H1 (cell line): ENCODE measurements around the gene CHN2. TPM values are rescaled to one million over a fixed set of nuclear protein-coding genes. Genes with fewer than 3 reads are reported as not detected.

Experiments
- CTCF ChIA-PET: fragments of 300-600 bp; sonication (Branson Sonifier 250); formaldehyde crosslinking; loops from one replicate; lab custom pipeline; 2021; ENCODE audit not compliant: partially characterized antibody; lab: Charles Lee
- POLR2A ChIA-PET: fragments of 300-600 bp; sonication (Branson Sonifier 250); formaldehyde crosslinking; loops from one replicate; lab custom pipeline; 2021; ENCODE audit warnings: inconsistent platforms; ENCODE audit not compliant: partially characterized antibody; lab: Charles Lee
- DNase-seq, 2 experiments: peaks; one replicate each; pipeline versions ENCODE4 v3.0.0 to v3.0.0-alpha.2; 2010 to 2022; ENCODE audit warnings: low spot score in 2 of 2, low read depth in 1 of 2, mixed read lengths in 1 of 2
- FAIRE-seq: peaks from 2 replicates; lab custom pipeline; 2011; peaks lifted over from hg19 to GRCh38; lab: Jason Lieb, UNC
- H2AFZ ChIP-seq: 2 replicates; pipeline ENCODE4 v1.8.1; 2012; ENCODE audit warnings: low read length, inconsistent platforms
- H2AK5ac ChIP-seq: 2 replicates; pipeline ENCODE4 v1.6.1; 2013; ENCODE audit warnings: low read depth, low read length
- H2BK120ac ChIP-seq: replicated peaks from 2 replicates; pipeline ENCODE3; 2013; ENCODE audit warnings: low read depth, low read length, inconsistent platforms
- H2BK12ac ChIP-seq: 2 replicates; pipeline ENCODE4 v1.6.1; 2013; ENCODE audit warnings: low read depth, low read length
- H2BK15ac ChIP-seq: 2 replicates; pipeline ENCODE4 v1.6.1; 2013; ENCODE audit warnings: low read length
- H2BK20ac ChIP-seq: 2 replicates; pipeline ENCODE4 v1.6.1; 2013; ENCODE audit warnings: low read length
- H2BK5ac ChIP-seq: 2 replicates; pipeline ENCODE4 v1.6.1; 2013; ENCODE audit warnings: low read depth, low read length
- H3K14ac ChIP-seq: 2 replicates; pipeline ENCODE4 v1.6.1; 2013; ENCODE audit warnings: inconsistent platforms; ENCODE audit not compliant: insufficient read length
- H3K18ac ChIP-seq: 2 replicates; pipeline ENCODE4 v1.6.1; 2013; ENCODE audit warnings: low read length; ENCODE audit errors: extremely low read depth
- H3K23ac ChIP-seq: 2 replicates; pipeline ENCODE4 v1.6.1; 2013; ENCODE audit warnings: inconsistent platforms; ENCODE audit not compliant: insufficient read length
- H3K23me2 ChIP-seq: 2 replicates; pipeline ENCODE4 v1.6.1; 2013; ENCODE audit warnings: low read depth, low read length
- H3K27ac ChIP-seq: 2 replicates; pipeline ENCODE4 v1.6.1; 2011; ENCODE audit warnings: low read depth, low read length, inconsistent platforms
- H3K27me3 ChIP-seq, 4 experiments: replicated peaks in 1 of 4; 1 replicate in 1 of 4; 2 replicates in 3 of 4; pipeline versions ENCODE4 v1.6.1 to v1.8.1; 2011 to 2013; ENCODE audit warnings: low read length in 3 of 4, mild to moderate bottlenecking in 3 of 4, inconsistent platforms in 2 of 4, mixed read lengths in 2 of 4, moderate library complexity in 1 of 4; ENCODE audit not compliant: control insufficient read depth in 3 of 4, insufficient read depth in 3 of 4; ENCODE audit errors: extremely low read depth in 1 of 4
- H3K36me3 ChIP-seq, 4 experiments: 2 replicates each; pipeline versions ENCODE4 v1.6.1 to v1.8.1; 2011 to 2013; ENCODE audit warnings: mild to moderate bottlenecking in 4 of 4, low read length in 3 of 4, moderate library complexity in 2 of 4, control low read depth in 1 of 4, inconsistent platforms in 1 of 4; ENCODE audit not compliant: insufficient read depth in 4 of 4, control insufficient read depth in 2 of 4
- H3K4ac ChIP-seq: replicated peaks from 2 replicates; pipeline ENCODE3; 2013; ENCODE audit warnings: low read length, low read depth, mixed read lengths, inconsistent platforms; ENCODE audit not compliant: insufficient read length
- H3K4me1 ChIP-seq, 4 experiments: replicated peaks in 1 of 4; 1 replicate in 1 of 4; 2 replicates in 3 of 4; pipeline versions ENCODE4 v1.6.1 to v1.8.1; 2011 to 2013; ENCODE audit warnings: low read length in 3 of 4, inconsistent platforms in 2 of 4, mixed read lengths in 1 of 4; ENCODE audit not compliant: insufficient read depth in 4 of 4, control insufficient read depth in 3 of 4
- H3K4me2 ChIP-seq, 2 experiments: 2 replicates each; pipeline versions ENCODE4 v1.6.1 to v1.8.1; 2011 to 2013; ENCODE audit warnings: low read depth in 2 of 2, low read length in 2 of 2, control low read depth in 1 of 2, inconsistent platforms in 1 of 2, mild to moderate bottlenecking in 1 of 2; ENCODE audit not compliant: insufficient read depth in 1 of 2
- H3K4me3 ChIP-seq, 4 experiments: fragments of 200-600, 300-600 bp in 1 of 4; sonication (generic), shearing (Covaris generic), sonication (Bioruptor Twin) in 1 of 4; 2 replicates each; pipeline versions ENCODE4 v1.5.1 to v1.8.1; 2011 to 2016; ENCODE audit warnings: low read length in 4 of 4, low read depth in 3 of 4, control low read depth in 2 of 4, inconsistent platforms in 2 of 4, mild to moderate bottlenecking in 2 of 4, mixed read lengths in 1 of 4, moderate library complexity in 1 of 4; ENCODE audit not compliant: insufficient read depth in 2 of 4; ENCODE audit errors: extremely low read depth in 1 of 4
- H3K56ac ChIP-seq: replicated peaks from 2 replicates; pipeline ENCODE3; 2013; ENCODE audit warnings: low read depth, mild to moderate bottlenecking, mixed read lengths, low read length, inconsistent platforms; ENCODE audit not compliant: insufficient read length
- H3K79me1 ChIP-seq: 2 replicates; pipeline ENCODE4 v1.6.1; 2013; ENCODE audit warnings: low read depth, low read length, control low read depth
- H3K79me2 ChIP-seq, 2 experiments: 2 replicates each; pipeline versions ENCODE4 v1.6.1 to v1.8.1; 2012 to 2013; ENCODE audit warnings: low read length in 2 of 2, mild to moderate bottlenecking in 2 of 2, inconsistent platforms in 1 of 2; ENCODE audit not compliant: insufficient read depth in 2 of 2, control insufficient read depth in 1 of 2
- H3K9ac ChIP-seq, 4 experiments: replicated peaks in 1 of 4; 1 replicate in 1 of 4; 2 replicates in 3 of 4; pipeline versions ENCODE4 v1.6.1 to v1.8.1; 2011 to 2013; ENCODE audit warnings: low read depth in 3 of 4, low read length in 3 of 4, control low read depth in 2 of 4, mild to moderate bottlenecking in 2 of 4, moderate library complexity in 2 of 4, inconsistent platforms in 1 of 4; ENCODE audit errors: extremely low read depth in 1 of 4
- H3K9me3 ChIP-seq, 2 experiments: 2 replicates each; pipeline versions ENCODE4 v1.6.1 to v1.8.1; 2012 to 2013; ENCODE audit warnings: mild to moderate bottlenecking in 2 of 2, moderate library complexity in 2 of 2, control low read depth in 1 of 2, inconsistent platforms in 1 of 2, low read depth in 1 of 2, low read length in 1 of 2, mixed read lengths in 1 of 2; ENCODE audit not compliant: insufficient read depth in 2 of 2
- H4K20me1 ChIP-seq, 2 experiments: replicated peaks in 1 of 2; 2 replicates each; pipeline versions ENCODE3 to v1.8.1; 2011 to 2013; ENCODE audit warnings: inconsistent platforms in 2 of 2, low read length in 2 of 2, mild to moderate bottlenecking in 1 of 2; ENCODE audit not compliant: insufficient read depth in 2 of 2, control insufficient read depth in 1 of 2
- H4K5ac ChIP-seq: 2 replicates; pipeline ENCODE4 v1.6.1; 2013; ENCODE audit warnings: low read length, low read depth, mixed read lengths, inconsistent platforms; ENCODE audit not compliant: insufficient read length
- H4K8ac ChIP-seq: 2 replicates; pipeline ENCODE4 v1.8.0; 2013; ENCODE audit warnings: mild to moderate bottlenecking, moderate library complexity, low read length, inconsistent platforms; ENCODE audit not compliant: insufficient read depth; ENCODE audit errors: extremely low read depth
- H4K91ac ChIP-seq: replicated peaks from 2 replicates; pipeline ENCODE3; 2013; ENCODE audit warnings: low read length, mixed read lengths, inconsistent platforms; ENCODE audit not compliant: insufficient read length
- ATF2 ChIP-seq: IDR thresholded peaks from 2 replicates; pipeline ENCODE4 v1.6.1; 2012; ENCODE audit warnings: low read length, inconsistent platforms
- CTCF ChIP-seq, 3 experiments: IDR thresholded peaks; 1 replicate in 2 of 3; 2 replicates in 1 of 3; pipeline versions ENCODE4 v1.5.1 to v1.6.1; 2011; ENCODE audit warnings: low read length in 3 of 3, mild to moderate bottlenecking in 3 of 3, inconsistent platforms in 2 of 3, low read depth in 1 of 3, moderate library complexity in 1 of 3; ENCODE audit not compliant: insufficient read depth in 1 of 3; ENCODE audit errors: control extremely low read depth in 1 of 3
- GABPA ChIP-seq: IDR thresholded peaks from 2 replicates; pipeline ENCODE4 v1.6.1; 2011; ENCODE audit warnings: mild to moderate bottlenecking, low read length, moderate library complexity, borderline replicate concordance; ENCODE audit not compliant: insufficient read depth
- MAFK ChIP-seq: IDR thresholded peaks from 2 replicates; pipeline ENCODE4 v1.6.1; 2012; ENCODE audit warnings: low read depth, mild to moderate bottlenecking, improper control_type of control experiment, low read length
- POLR2AphosphoS5 ChIP-seq: IDR thresholded peaks from 2 replicates; pipeline ENCODE4 v1.6.1; 2011; ENCODE audit warnings: low read depth, low read length
- SAP30 ChIP-seq: fragments of 300-600 bp; sonication (generic); IDR thresholded peaks from 2 replicates; pipeline ENCODE4 v1.7.1; 2012; ENCODE audit warnings: low read length, moderate library complexity, mild to moderate bottlenecking, inconsistent platforms; ENCODE audit not compliant: insufficient read depth, insufficient replicate concordance
- SIX5 ChIP-seq: IDR thresholded peaks from 2 replicates; pipeline ENCODE4 v1.6.1; 2011; ENCODE audit warnings: mild to moderate bottlenecking, low read depth, low read length
- TBP ChIP-seq: IDR thresholded peaks from 2 replicates; pipeline ENCODE4 v1.6.1; 2011; ENCODE audit warnings: low read depth, low read length, improper control_type of control experiment
- TCF12 ChIP-seq: IDR thresholded peaks from 2 replicates; pipeline ENCODE4 v1.6.1; 2011; ENCODE audit warnings: low read depth, mild to moderate bottlenecking, low read length
- WGBS, 2 experiments: shearing (Covaris generic) in 1 of 2; methylation state at CpG; one replicate each; pipeline versions ENCODE4 v1.1.6 to v1.1.7; 2013 to 2015; ENCODE audit warnings: low lambda C conversion rate in 2 of 2, mixed read lengths in 2 of 2, inconsistent platforms in 1 of 2, low coverage in 1 of 2, missing lambda C conversion rate in 1 of 2; ENCODE audit not compliant: insufficient replicate concordance in 2 of 2, insufficient coverage in 1 of 2, insufficient read length in 1 of 2; ENCODE audit errors: extremely low coverage in 1 of 2, missing lambda C conversion rate in 1 of 2; 5-methylcytosine and 5-hydroxymethylcytosine counted together
- polyA plus RNA-seq, 7 experiments: library from polyadenylated mRNA; depleted of rRNA in 3 of 7; stranded (reverse) in 5 of 7; unstranded in 2 of 7; fragments of >200 nt in 5 of 7; fragments of 200-250 nt in 2 of 7; gene quantifications; 1 replicate in 5 of 7; 2 replicates in 1 of 7; 4 replicates in 1 of 7; pipeline versions ENCODE4 v1.2.1 to v1.2.3, GENCODE V29; 2011 to 2013; ENCODE audit warnings: missing spikeins in 2 of 7, mixed read lengths in 2 of 7
- total RNA-seq: library from RNA; stranded (reverse); fragmentation: NEBNext Ultra II Directional; extraction: Animal tissue kit (Norgen Biotek cat#: 25700); gene quantifications from 2 replicates; pipeline ENCODE4 v1.2.1, GENCODE V29; 2021

The CHN2 gene
- total and polyA plus RNA-seq, 2 of the 8 experiments (the other 6 are each of a cell fraction or from before 2014, with no cell fraction given), result 2.9 to 4.8 TPM

GRCh38 chr7:29379551-29379950 lies 185.0 kb downstream of the CHN2 start:
- H4K91ac ChIP-seq, result no peak overlapping the region
- H2BK12ac ChIP-seq, result no peak overlapping the region
- no peak overlapping the region for H3K27ac ChIP-seq
- no peaks in the 10 kb centered on the region for H3K27me3 ChIP-seq
- H3K4me3 ChIP-seq, result no peak overlapping the region
- no peaks in the 10 kb centered on the region for H3K36me3 ChIP-seq
- POLR2A ChIA-PET, result no interaction called here
- no peak overlapping the region for H2BK5ac ChIP-seq
- H2BK20ac ChIP-seq, result no peak overlapping the region
- H2BK15ac ChIP-seq, result no peak overlapping the region
- H3K56ac ChIP-seq, result no peak overlapping the region
- no peaks in the 10 kb centered on the region for H3K23me2 ChIP-seq
- H4K8ac ChIP-seq, result no peak overlapping the region
- no peak overlapping the region for H4K5ac ChIP-seq
- no peak overlapping the region for H3K9ac ChIP-seq
- no peak overlapping the region for H3K4me2 ChIP-seq
- H3K23ac ChIP-seq, result no peak overlapping the region
- no peak overlapping the region for H2AK5ac ChIP-seq
- no peaks in the 10 kb centered on the region for H3K79me1 ChIP-seq
- no peak for FAIRE-seq
- DNase-seq, result no peak
- no peaks in the 10 kb centered on the region for H3K9me3 ChIP-seq
- no peaks in the 10 kb centered on the region for H3K79me2 ChIP-seq
- no peak for TF ChIP-seq CTCF (IDR thresholded peaks at IDR 0.05; ENCODE audit: control extremely low read depth in 1 of 3, insufficient read depth in 1 of 3, low read depth in 1 of 3, low read length in 3 of 3)
- no peak for TF ChIP-seq TBP
- TF ChIP-seq MAFK, result no peak
- no peak for TF ChIP-seq POLR2AphosphoS5
- TF ChIP-seq SIX5, result no peak
- no peak for TF ChIP-seq SAP30
- no peak for TF ChIP-seq TCF12
- TF ChIP-seq ATF2, result no peak
- no peak for TF ChIP-seq GABPA
- CTCF ChIA-PET, result no interaction called here
- H3K14ac ChIP-seq, result no peak overlapping the region
- no peak overlapping the region for H3K18ac ChIP-seq
- H3K4me1 ChIP-seq, result peaks cover 0 to 4% (median 2%) of the 10 kb centered on the region in 4 experiments; a peak in 2 of 7 replicates
- H3K4ac ChIP-seq, result no peak overlapping the region
- 96% methylated on average over 2 of the region's 2 CpGs; no CpG with 5 or more reads in 1 of the 2 experiments for WGBS, 2 experiments
- no peak overlapping the region for H2BK120ac ChIP-seq
- no peak overlapping the region for H2AFZ ChIP-seq
- H4K20me1 ChIP-seq, result no peaks in the 10 kb centered on the region
